Lower lobe of right lung (tissue), 2 donors: Measurements from ENCODE around the gene GPHB5. TPM values are rescaled to one million over a fixed set of nuclear protein-coding genes. Genes with fewer than 3 reads are reported as not detected.
"Not testable (repeated sequence)": the region's sequence is repeated elsewhere in the genome, so short reads cannot be mapped to it uniquely, and the experiment has no call there.

Experiments used
- ATAC-seq, 2 donors: fragments of 200-7000 bp; cut with Tn5 transposase; one replicate each; pipeline ENCODE4 v1.9.1; 2020 to 2022; ENCODE audit warnings: mild to moderate bottlenecking in 2 of 2, moderate library complexity in 2 of 2
- DNase-seq: peaks from one replicate; pipeline ENCODE4 v3.0.0-alpha.2; 2020
- H3K27ac ChIP-seq: fragments of 200-600 bp; one replicate; pipeline ENCODE4 v1.8.0; 2022
- H3K27me3 ChIP-seq: fragments of 200-600 bp; one replicate; pipeline ENCODE4 v1.8.0; 2022; ENCODE audit warnings: low read depth
- H3K36me3 ChIP-seq: fragments of 200-600 bp; one replicate; pipeline ENCODE4 v1.8.0; 2022; ENCODE audit warnings: mild to moderate bottlenecking
- H3K4me1 ChIP-seq: fragments of 200-600 bp; one replicate; pipeline ENCODE4 v1.8.0; 2022
- H3K4me3 ChIP-seq: fragments of 200-600 bp; one replicate; pipeline ENCODE4 v1.8.0; 2022; ENCODE audit warnings: mild to moderate bottlenecking
- H3K9me3 ChIP-seq: fragments of 200-600 bp; one replicate; pipeline ENCODE4 v1.8.0; 2022
- intact Hi-C: fragments of 100-400 bp; cut with DNase I; formaldehyde crosslinking; loops from one replicate; pipeline ENCODE4 v1.11.0; 2022
- total RNA-seq: library from RNA; stranded (reverse); fragmentation: NEBNext Ultra II Directional; extraction: Animal tissue kit (Norgen Biotek cat#: 25700); gene quantifications from one replicate; pipeline ENCODE4 v1.2.1, GENCODE V29; 2021
- TF ChIP-seq, protein P1 (sequence below): fragments of 200-600 bp; IDR thresholded peaks from one replicate; pipeline ENCODE4 v1.8.0; 2022; ENCODE audit warnings: antibody characterized with exemption, mild to moderate bottlenecking
- donor health status: DM: no; HTN: yes; CAD: no; lungs with severe emphysema.

GPHB5 gene
- total RNA-seq, 1 donor from 2014 or later = not detected

DNA sequence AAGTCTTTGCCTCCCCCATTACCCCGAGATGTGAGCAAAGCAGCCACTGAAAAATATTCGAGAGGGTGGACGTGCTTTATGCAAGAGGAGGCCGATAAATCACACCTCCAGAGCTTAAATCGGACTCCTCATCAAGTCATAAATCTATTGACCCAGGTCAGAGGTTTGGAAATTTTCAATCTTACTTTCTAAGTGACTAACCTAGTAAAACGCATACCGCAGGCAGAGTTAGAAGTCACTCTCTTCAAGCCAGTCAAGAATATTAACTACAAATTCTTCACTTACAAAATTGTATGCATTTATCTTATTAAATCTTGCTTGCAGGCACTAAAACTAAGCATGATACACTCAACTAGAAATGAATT lies 34.9 kb downstream of the GPHB5 start:
- intact Hi-C loops = no loop called here
- no peak for ATAC-seq
- no peak overlapping the region for H3K4me3 ChIP-seq
- TF ChIP-seq, protein P1, sequence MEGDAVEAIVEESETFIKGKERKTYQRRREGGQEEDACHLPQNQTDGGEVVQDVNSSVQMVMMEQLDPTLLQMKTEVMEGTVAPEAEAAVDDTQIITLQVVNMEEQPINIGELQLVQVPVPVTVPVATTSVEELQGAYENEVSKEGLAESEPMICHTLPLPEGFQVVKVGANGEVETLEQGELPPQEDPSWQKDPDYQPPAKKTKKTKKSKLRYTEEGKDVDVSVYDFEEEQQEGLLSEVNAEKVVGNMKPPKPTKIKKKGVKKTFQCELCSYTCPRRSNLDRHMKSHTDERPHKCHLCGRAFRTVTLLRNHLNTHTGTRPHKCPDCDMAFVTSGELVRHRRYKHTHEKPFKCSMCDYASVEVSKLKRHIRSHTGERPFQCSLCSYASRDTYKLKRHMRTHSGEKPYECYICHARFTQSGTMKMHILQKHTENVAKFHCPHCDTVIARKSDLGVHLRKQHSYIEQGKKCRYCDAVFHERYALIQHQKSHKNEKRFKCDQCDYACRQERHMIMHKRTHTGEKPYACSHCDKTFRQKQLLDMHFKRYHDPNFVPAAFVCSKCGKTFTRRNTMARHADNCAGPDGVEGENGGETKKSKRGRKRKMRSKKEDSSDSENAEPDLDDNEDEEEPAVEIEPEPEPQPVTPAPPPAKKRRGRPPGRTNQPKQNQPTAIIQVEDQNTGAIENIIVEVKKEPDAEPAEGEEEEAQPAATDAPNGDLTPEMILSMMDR = no peak
- no peaks in the 10 kb centered on the region for H3K4me1 ChIP-seq
- H3K9me3 ChIP-seq = no peaks in the 10 kb centered on the region
- H3K27me3 ChIP-seq = no peaks in the 10 kb centered on the region
- no peak overlapping the region for H3K27ac ChIP-seq
- DNase-seq = no peak
- peaks cover 11% of the 10 kb centered on the region for H3K36me3 ChIP-seq

DNA sequence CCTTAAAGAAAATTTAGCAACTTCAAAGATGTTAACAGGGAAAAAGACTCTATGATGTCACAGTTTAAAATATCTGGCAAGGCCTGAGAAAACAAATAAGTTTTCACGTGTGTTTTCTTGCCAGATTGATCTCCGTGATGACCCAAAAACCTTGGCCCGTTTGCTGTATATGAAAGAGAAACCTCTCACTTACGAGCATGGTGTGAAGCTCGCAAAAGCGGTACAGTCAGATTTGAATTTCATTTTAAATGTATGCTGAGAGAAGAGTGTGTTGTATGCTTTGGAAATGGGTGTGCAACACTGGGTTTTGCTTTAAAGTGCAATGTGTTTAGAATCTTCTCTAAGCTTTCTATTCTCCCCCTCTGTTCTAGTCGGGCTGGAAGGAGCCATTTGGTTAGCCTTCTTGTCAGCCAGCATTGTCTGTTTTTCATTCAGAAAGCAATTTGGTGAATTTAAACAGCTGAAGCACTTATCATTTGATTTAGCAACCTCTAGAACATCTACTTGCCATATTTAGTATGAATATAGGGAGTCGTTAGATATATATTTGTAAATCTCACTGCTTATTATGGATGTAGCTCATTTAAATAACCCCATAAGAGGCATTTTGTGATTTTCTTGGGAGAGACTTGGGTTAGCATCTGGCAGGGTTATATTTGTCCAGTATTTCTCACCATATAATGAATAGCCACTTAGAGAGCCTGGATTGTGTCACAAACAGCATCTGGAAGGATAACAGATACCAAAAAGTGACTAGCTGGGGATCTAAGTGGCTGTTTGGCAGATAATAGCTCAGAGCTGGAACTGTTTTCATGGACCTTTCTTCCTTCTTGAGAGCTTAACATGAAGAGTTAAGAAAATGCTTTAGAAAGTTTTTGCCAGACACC lies 35.5 kb downstream of the GPHB5 start:
- H3K27me3 ChIP-seq = no peaks in the 10 kb centered on the region
- H3K36me3 ChIP-seq = peaks cover 11% of the 10 kb centered on the region
- no peak overlapping the region for H3K27ac ChIP-seq
- ATAC-seq (no peak), DNase-seq (no peak)
- TF ChIP-seq, protein P1 = no peak
- no peaks in the 10 kb centered on the region for H3K4me1 ChIP-seq
- intact Hi-C loops = no loop called here
- H3K9me3 ChIP-seq = no peaks in the 10 kb centered on the region
- H3K4me3 ChIP-seq = no peak overlapping the region

DNA sequence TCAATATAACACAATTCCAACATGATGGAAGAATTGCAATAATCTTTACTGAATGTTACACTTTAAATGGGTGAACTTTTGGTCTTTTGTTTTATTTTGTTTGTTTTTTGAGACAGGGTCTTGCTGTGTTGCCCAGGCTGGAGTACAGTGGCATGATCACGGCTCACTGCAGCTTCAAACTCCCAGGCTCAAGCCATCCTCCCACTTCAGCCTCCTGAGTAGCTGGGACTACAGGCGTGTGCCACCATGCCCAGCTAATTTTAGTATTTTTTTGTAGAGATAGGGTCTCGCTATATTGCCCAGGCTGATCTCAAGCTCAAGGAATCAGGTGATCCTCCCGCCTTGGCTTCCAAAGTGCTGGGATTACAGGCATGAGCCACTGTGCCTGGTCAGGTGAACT lies 38.8 kb downstream of the GPHB5 start:
- ATAC-seq, H3K27ac ChIP-seq, DNase-seq, H3K4me3 ChIP-seq, H3K27me3 ChIP-seq, H3K4me1 ChIP-seq, H3K36me3 ChIP-seq, H3K9me3 ChIP-seq: not testable (repeated sequence)
- intact Hi-C loops = loop anchor here (10.0 kb wide), 2 partner anchors 95 to 1105 kb away; no protein-coding TSS in a partner anchor

DNA sequence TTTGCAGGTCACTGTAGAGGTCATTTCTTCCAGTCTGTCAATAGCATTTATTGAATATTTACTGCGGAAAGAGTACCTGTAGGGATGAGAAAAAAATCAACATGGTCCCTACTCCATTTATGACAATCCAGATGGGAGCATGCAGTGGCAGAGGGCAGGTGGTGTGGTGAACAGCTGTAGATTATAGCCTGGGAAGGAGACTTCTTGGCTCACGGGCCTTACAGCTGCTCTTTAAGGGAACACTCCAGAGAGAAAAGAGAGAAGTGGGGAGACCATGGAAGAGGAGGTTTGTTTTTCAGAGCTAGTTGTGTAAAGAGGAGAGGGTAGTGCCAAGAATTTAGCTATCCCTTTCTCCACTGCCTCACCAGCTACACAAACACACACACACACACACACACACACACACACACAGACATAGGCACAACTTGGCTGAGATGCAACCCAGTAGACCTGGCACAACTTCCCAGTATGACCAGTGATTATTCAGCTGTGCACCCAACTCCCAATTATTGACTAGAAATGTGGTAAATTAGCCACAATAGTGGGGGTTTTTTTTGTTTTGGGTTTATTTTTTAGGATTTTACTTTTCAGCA lies 41.0 kb downstream of the GPHB5 start:
- TF ChIP-seq, protein P1 = no peak

GRCh38 chr14:63276492-63277342 lies 42.0 kb downstream of the GPHB5 start:
- no peak overlapping the region for H3K4me3 ChIP-seq
- ATAC-seq (peak in 1 of 2 donors; percentile 39), DNase-seq (no peak)
- TF ChIP-seq, protein P1 = peak; percentile 78
- no peaks in the 10 kb centered on the region for H3K9me3 ChIP-seq
- no peak overlapping the region for H3K27ac ChIP-seq
- peaks cover 4% of the 10 kb centered on the region for H3K36me3 ChIP-seq
- intact Hi-C loops = loop anchor here (10.0 kb wide), 2 partner anchors 92 to 1102 kb away; no protein-coding TSS in a partner anchor
- H3K27me3 ChIP-seq = no peaks in the 10 kb centered on the region
- peaks cover 14% of the 10 kb centered on the region for H3K4me1 ChIP-seq

More for the DNA sequence above, 41.0 kb downstream of the GPHB5 start:
- ATAC-seq (no peak), DNase-seq (no peak)
- intact Hi-C loops = loop anchor here (10.0 kb wide), 2 partner anchors 93 to 1103 kb away; no protein-coding TSS in a partner anchor
- Histone ChIP-seq H3K9me3 (no peaks in the 10 kb centered on the region), H3K4me1 (peaks cover 14% of the 10 kb centered on the region), H3K36me3 (no peaks in the 10 kb centered on the region), H3K4me3 (no peak overlapping the region), H3K27ac (no peak overlapping the region), H3K27me3 (no peaks in the 10 kb centered on the region)
